Calu3 (cell line): ENCODE measurements around the gene IGFBP2. TPM values are rescaled to one million over a fixed set of nuclear protein-coding genes. Genes with fewer than 3 reads are reported as not detected.

Experiments
- BruUV-seq: library from RNA; stranded (reverse); fragments of 400-500 nt; replicated peaks from 2 replicates; lab custom pipeline; 2021; lab: Mats Ljungman, UMichigan
- CTCF ChIA-PET: fragments of 300-600 bp; sonication (Branson Sonifier 250); formaldehyde crosslinking; loops from one replicate; lab custom pipeline; 2022; ENCODE audit warnings: antibody characterized with exemption; lab: Charles Lee
- DNase-seq: peaks from one replicate; pipeline ENCODE4 v3.0.0; 2022
- H3K27ac Mint-ChIP-seq: one replicate; pipeline ENCODE4 v1.8.0; 2022; ENCODE audit warnings: mixed read lengths; ENCODE audit not compliant: unreplicated experiment
- H3K27me3 Mint-ChIP-seq: one replicate; pipeline ENCODE4 v1.8.0; 2022; ENCODE audit warnings: mixed read lengths; ENCODE audit not compliant: unreplicated experiment
- H3K36me3 Mint-ChIP-seq: one replicate; pipeline ENCODE4 v1.8.0; 2022; ENCODE audit warnings: mild to moderate bottlenecking, moderate library complexity, mixed read lengths; ENCODE audit not compliant: insufficient read depth, unreplicated experiment
- H3K4me1 Mint-ChIP-seq: one replicate; pipeline ENCODE4 v1.8.0; 2022; ENCODE audit warnings: mild to moderate bottlenecking, low read depth, mixed read lengths; ENCODE audit not compliant: unreplicated experiment
- H3K4me3 Mint-ChIP-seq: one replicate; pipeline ENCODE4 v1.8.0; 2022; ENCODE audit warnings: mild to moderate bottlenecking, low read depth, moderate library complexity, mixed read lengths; ENCODE audit not compliant: unreplicated experiment
- H3K9me3 Mint-ChIP-seq: one replicate; pipeline ENCODE4 v1.8.0; 2022; ENCODE audit warnings: low read depth, mixed read lengths; ENCODE audit not compliant: unreplicated experiment
- intact Hi-C: fragments of 100-400 bp; cut with micrococcal nuclease; formaldehyde crosslinking; loops from one replicate; pipeline ENCODE4 v1.10.0; 2022; ENCODE audit not compliant: unreplicated experiment
- total RNA-seq: library from RNA; stranded (reverse); gene quantifications from 2 replicates; pipeline ENCODE4 v1.2.3, GENCODE V29; 2022
- TF ChIP-seq, protein P1 (sequence below): fragments of 200-600 bp; IDR thresholded peaks from one replicate; pipeline ENCODE4 v1.8.0; 2022; ENCODE audit warnings: antibody characterized with exemption; ENCODE audit not compliant: unreplicated experiment

The IGFBP2 gene
- total RNA-seq, 1 experiment from 2014 or later: 175 TPM

DNA sequence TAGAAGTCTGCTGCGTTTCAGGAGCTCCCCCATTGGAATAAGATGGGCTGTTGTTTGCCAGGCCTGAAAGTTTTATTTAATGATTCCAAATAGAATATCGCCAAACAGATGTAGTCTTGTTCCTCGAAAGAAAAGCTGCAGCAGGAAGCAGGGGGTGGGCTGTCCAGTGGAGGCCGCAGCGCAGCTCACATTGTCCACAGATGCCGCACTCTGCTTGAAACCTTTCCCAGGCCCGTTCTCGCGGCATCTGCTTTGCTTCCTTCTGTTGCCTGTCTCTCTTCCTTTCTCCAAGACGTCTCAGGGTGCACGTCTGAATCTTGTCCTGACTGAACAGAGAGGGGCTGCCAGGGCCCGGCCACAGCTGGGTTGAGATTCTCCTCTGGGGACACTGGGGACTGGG lies 12.4 kb upstream of the IGFBP2 start:
- CTCF ChIA-PET: interaction anchor here (0.9 to 1.4 kb wide), 3 partner anchors 11 to 101 kb away, joined by 3 read pairs; no protein-coding TSS in a partner anchor
- intact Hi-C loops: no loop called here
- no peak overlapping the region for H3K4me3 Mint-ChIP-seq
- peaks cover under 1% of the 10 kb centered on the region for H3K4me1 Mint-ChIP-seq
- H3K27me3 Mint-ChIP-seq: no peaks in the 10 kb centered on the region
- TF ChIP-seq, protein P1, sequence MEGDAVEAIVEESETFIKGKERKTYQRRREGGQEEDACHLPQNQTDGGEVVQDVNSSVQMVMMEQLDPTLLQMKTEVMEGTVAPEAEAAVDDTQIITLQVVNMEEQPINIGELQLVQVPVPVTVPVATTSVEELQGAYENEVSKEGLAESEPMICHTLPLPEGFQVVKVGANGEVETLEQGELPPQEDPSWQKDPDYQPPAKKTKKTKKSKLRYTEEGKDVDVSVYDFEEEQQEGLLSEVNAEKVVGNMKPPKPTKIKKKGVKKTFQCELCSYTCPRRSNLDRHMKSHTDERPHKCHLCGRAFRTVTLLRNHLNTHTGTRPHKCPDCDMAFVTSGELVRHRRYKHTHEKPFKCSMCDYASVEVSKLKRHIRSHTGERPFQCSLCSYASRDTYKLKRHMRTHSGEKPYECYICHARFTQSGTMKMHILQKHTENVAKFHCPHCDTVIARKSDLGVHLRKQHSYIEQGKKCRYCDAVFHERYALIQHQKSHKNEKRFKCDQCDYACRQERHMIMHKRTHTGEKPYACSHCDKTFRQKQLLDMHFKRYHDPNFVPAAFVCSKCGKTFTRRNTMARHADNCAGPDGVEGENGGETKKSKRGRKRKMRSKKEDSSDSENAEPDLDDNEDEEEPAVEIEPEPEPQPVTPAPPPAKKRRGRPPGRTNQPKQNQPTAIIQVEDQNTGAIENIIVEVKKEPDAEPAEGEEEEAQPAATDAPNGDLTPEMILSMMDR: no peak
- no peak overlapping the region for H3K27ac Mint-ChIP-seq
- H3K9me3 Mint-ChIP-seq: no peaks in the 10 kb centered on the region
- no peak for DNase-seq
- no peaks in the 10 kb centered on the region for H3K36me3 Mint-ChIP-seq
- no TSS peak for BruUV-seq

DNA sequence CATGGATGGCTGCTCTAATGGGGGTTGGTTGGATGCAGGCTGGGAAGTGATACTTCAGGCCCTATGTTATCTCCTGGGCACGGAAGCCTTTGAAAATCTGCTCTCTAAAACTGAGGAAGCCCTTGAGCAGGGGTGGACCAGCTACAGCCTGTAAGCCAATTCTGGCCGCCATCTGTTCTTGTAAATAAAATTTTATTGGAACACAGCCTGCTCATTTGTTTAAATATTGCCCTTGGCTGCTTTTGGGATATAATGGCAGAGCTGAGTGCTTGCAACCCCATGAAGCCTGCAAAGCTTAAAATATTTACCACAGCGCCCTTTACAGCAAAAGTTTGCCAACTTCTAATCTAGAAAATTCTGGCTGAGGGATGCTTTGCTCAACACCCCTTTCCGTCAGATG lies 11.9 kb upstream of the IGFBP2 start:
- peaks cover 5% of the 10 kb centered on the region for H3K4me1 Mint-ChIP-seq
- intact Hi-C loops: no loop called here
- H3K27me3 Mint-ChIP-seq: peaks cover 3% of the 10 kb centered on the region
- H3K9me3 Mint-ChIP-seq: no peaks in the 10 kb centered on the region
- no peak for DNase-seq
- no TSS peak for BruUV-seq
- CTCF ChIA-PET: interaction anchor here (0.9 kb wide), 1 partner anchor 42 kb away, joined by 3 read pairs; no protein-coding TSS in a partner anchor
- no peak overlapping the region for H3K4me3 Mint-ChIP-seq
- no peak overlapping the region for H3K27ac Mint-ChIP-seq
- no peaks in the 10 kb centered on the region for H3K36me3 Mint-ChIP-seq
- TF ChIP-seq, protein P1: no peak

DNA sequence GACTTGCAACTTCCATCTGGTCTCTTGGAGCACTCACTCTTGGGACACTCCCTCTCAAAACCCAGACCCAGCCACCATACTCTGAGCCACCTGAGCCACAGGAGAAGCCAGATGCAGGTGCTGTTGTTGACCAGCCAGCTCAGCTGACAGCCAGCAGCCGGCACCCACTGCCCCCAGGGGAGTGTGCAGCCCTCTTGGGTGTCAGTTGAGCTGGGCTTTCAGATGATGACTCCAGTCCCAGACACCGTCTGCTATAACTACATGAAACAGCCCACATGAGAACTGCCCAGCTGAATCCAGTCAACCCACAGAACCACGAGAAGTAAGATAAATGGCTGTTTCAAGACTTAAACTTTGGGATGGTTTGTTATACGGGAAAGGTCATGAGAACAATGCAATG lies 10.7 kb upstream of the IGFBP2 start:
- DNase-seq: no peak
- CTCF ChIA-PET: interaction anchor here (0.6 to 0.8 kb wide), 4 partner anchors 13 to 490 kb away, joined by 3 to 5 read pairs (median 4); no protein-coding TSS in a partner anchor
- peaks cover 5% of the 10 kb centered on the region for H3K36me3 Mint-ChIP-seq
- H3K9me3 Mint-ChIP-seq: no peaks in the 10 kb centered on the region
- no peak overlapping the region for H3K4me3 Mint-ChIP-seq
- no peak overlapping the region for H3K27ac Mint-ChIP-seq
- intact Hi-C loops: no loop called here
- H3K27me3 Mint-ChIP-seq: peaks cover 11% of the 10 kb centered on the region
- peaks cover 11% of the 10 kb centered on the region for H3K4me1 Mint-ChIP-seq
- TF ChIP-seq, protein P1: no peak
- BruUV-seq: no TSS peak

DNA sequence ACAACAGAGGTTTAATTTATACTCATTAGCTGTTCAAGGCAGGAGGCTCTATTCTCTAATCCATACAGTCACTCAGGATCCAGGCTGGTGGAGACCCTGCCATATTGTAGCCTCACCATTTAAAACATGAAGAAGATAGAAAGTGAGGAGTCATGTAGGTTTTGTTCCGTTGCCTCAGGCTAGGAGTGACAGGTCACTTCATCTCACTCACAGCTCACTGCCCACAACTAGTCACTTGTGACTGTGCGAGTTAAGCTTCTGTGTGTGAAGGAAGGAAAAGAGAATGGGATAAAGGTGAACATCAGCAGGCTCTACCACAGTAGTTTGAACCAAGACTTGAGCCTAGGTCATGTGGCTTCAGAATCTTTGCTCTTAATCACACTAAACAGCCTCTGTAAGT lies 9.0 kb upstream of the IGFBP2 start:
- H3K27me3 Mint-ChIP-seq: peaks cover 11% of the 10 kb centered on the region
- BruUV-seq: no TSS peak
- no peak overlapping the region for H3K4me3 Mint-ChIP-seq
- peaks cover 11% of the 10 kb centered on the region for H3K4me1 Mint-ChIP-seq
- intact Hi-C loops: no loop called here
- H3K36me3 Mint-ChIP-seq: peaks cover 5% of the 10 kb centered on the region
- no peak for DNase-seq
- CTCF ChIA-PET: interaction anchor here (0.6 kb wide), 1 partner anchor 145 kb away, joined by 3 read pairs; no protein-coding TSS in a partner anchor
- no peaks in the 10 kb centered on the region for H3K9me3 Mint-ChIP-seq
- TF ChIP-seq, protein P1: no peak
- H3K27ac Mint-ChIP-seq: no peak overlapping the region
